H9 (cell line): ENCODE measurements around the gene WDFY3. TPM values are rescaled to one million over a fixed set of nuclear protein-coding genes. Genes with fewer than 3 reads are reported as not detected.
"Not testable (repeated sequence)": the region's sequence is repeated elsewhere in the genome, so short reads cannot be mapped to it uniquely, and the experiment has no call there.

Source experiments
- DNase-seq: peaks from one replicate; pipeline ENCODE4 v3.0.0-alpha.2; 2017
- H2AFZ ChIP-seq: one replicate; pipeline ENCODE4 v1.6.1; 2013; ENCODE audit warnings: mild to moderate bottlenecking, low read length, control low read depth, moderate library complexity
- H2AK5ac ChIP-seq: 2 replicates; pipeline ENCODE4 v1.6.1; 2013; ENCODE audit warnings: low read length, control low read depth, mixed read lengths; ENCODE audit not compliant: insufficient read length
- H2BK120ac ChIP-seq: one replicate; pipeline ENCODE4 v1.6.1; 2013; ENCODE audit warnings: low read depth, mild to moderate bottlenecking, low read length, control low read depth, inconsistent platforms; ENCODE audit not compliant: poor library complexity, severe bottlenecking
- H2BK12ac ChIP-seq: 2 replicates; pipeline ENCODE4 v1.6.1; 2013; ENCODE audit warnings: low read length, control low read depth, mixed read lengths, low read depth; ENCODE audit not compliant: insufficient read length
- H2BK15ac ChIP-seq: 2 replicates; pipeline ENCODE4 v1.6.1; 2013; ENCODE audit warnings: low read depth, low read length, control low read depth
- H2BK20ac ChIP-seq: one replicate; pipeline ENCODE4 v1.6.1; 2013; ENCODE audit warnings: low read depth, mild to moderate bottlenecking, low read length, control low read depth, inconsistent platforms; ENCODE audit not compliant: poor library complexity, severe bottlenecking
- H2BK5ac ChIP-seq: 2 replicates; pipeline ENCODE4 v1.6.1; 2013; ENCODE audit warnings: low read length, control low read depth, mixed read lengths; ENCODE audit not compliant: insufficient read length
- H3K14ac ChIP-seq: 2 replicates; pipeline ENCODE4 v1.6.1; 2013; ENCODE audit warnings: low read length, control low read depth; ENCODE audit not compliant: insufficient read depth
- H3K18ac ChIP-seq: 2 replicates; pipeline ENCODE4 v1.6.1; 2013; ENCODE audit warnings: low read depth, mild to moderate bottlenecking, mixed read lengths, low read length, control low read depth; ENCODE audit not compliant: insufficient read length
- H3K23ac ChIP-seq: 2 replicates; pipeline ENCODE4 v1.6.1; 2013; ENCODE audit warnings: low read length, control low read depth, mixed read lengths, low read depth; ENCODE audit not compliant: insufficient read length
- H3K23me2 ChIP-seq: 2 replicates; pipeline ENCODE4 v1.6.1; 2013; ENCODE audit warnings: low read depth, mild to moderate bottlenecking, mixed read lengths, low read length, control low read depth; ENCODE audit not compliant: insufficient read length, poor library complexity, severe bottlenecking
- H3K27ac ChIP-seq: 2 replicates; pipeline ENCODE4 v1.5.1; 2013; ENCODE audit warnings: low read length, control low read depth, mixed read lengths, low read depth; ENCODE audit not compliant: insufficient read length
- H3K27me3 ChIP-seq: 2 replicates; pipeline ENCODE4 v1.6.1; 2013; ENCODE audit warnings: low read length, control low read depth, inconsistent platforms; ENCODE audit not compliant: insufficient read depth
- H3K4ac ChIP-seq: 2 replicates; pipeline ENCODE4 v1.6.1; 2013; ENCODE audit warnings: low read depth, mild to moderate bottlenecking, control low read depth, inconsistent platforms, low read length, moderate library complexity
- H3K4me1 ChIP-seq: 2 replicates; pipeline ENCODE4 v1.6.1; 2013; ENCODE audit warnings: low read length, control low read depth, inconsistent platforms; ENCODE audit not compliant: insufficient read depth
- H3K4me2 ChIP-seq: 2 replicates; pipeline ENCODE4 v1.6.1; 2013; ENCODE audit warnings: low read length, control low read depth, mixed read lengths; ENCODE audit not compliant: insufficient read length, insufficient read depth
- H3K56ac ChIP-seq: 2 replicates; pipeline ENCODE4 v1.6.1; 2013; ENCODE audit warnings: low read depth, mild to moderate bottlenecking, mixed read lengths, low read length, control low read depth; ENCODE audit not compliant: insufficient read length
- H3K79me1 ChIP-seq: 2 replicates; pipeline ENCODE4 v1.6.1; 2013; ENCODE audit warnings: low read depth, mild to moderate bottlenecking, moderate library complexity, low read length, control low read depth, inconsistent platforms; ENCODE audit not compliant: insufficient read depth, poor library complexity, severe bottlenecking
- H3K79me2 ChIP-seq: 2 replicates; pipeline ENCODE4 v1.6.1; 2013; ENCODE audit warnings: low read length, control low read depth, inconsistent platforms; ENCODE audit not compliant: insufficient read depth
- H3K9ac ChIP-seq: 2 replicates; pipeline ENCODE4 v1.6.1; 2013; ENCODE audit warnings: low read length, control low read depth, mixed read lengths; ENCODE audit not compliant: insufficient read length; ENCODE audit errors: extremely low read depth
- H3K9me3 ChIP-seq: one replicate; pipeline ENCODE4 v1.6.1; 2013; ENCODE audit warnings: low read depth, low read length, inconsistent platforms; ENCODE audit not compliant: control insufficient read depth
- H3T11ph ChIP-seq: one replicate; pipeline ENCODE4 v1.6.1; 2013; ENCODE audit warnings: mild to moderate bottlenecking, low read length, control low read depth, inconsistent platforms
- H4K20me1 ChIP-seq: one replicate; pipeline ENCODE4 v1.6.1; 2013; ENCODE audit not compliant: control insufficient read depth, insufficient read length, insufficient read depth
- H4K5ac ChIP-seq: 2 replicates; pipeline ENCODE4 v1.6.1; 2013; ENCODE audit warnings: low read depth, mild to moderate bottlenecking, mixed read lengths, low read length, control low read depth; ENCODE audit not compliant: insufficient read length
- H4K8ac ChIP-seq: replicated peaks from 2 replicates; pipeline ENCODE4 v1.6.1; 2013; ENCODE audit warnings: low read length, control low read depth, mixed read lengths, low read depth; ENCODE audit not compliant: insufficient read length
- H4K91ac ChIP-seq: 2 replicates; pipeline ENCODE4 v1.6.1; 2013; ENCODE audit warnings: low read depth, mild to moderate bottlenecking, moderate library complexity, mixed read lengths, low read length, control low read depth; ENCODE audit not compliant: insufficient read length
- H3K27ac Mint-ChIP-seq, 3 experiments: 2 replicates in 2 of 3; 3 replicates in 1 of 3; pipeline ENCODE4 v1.8.0; 2020 to 2021; ENCODE audit warnings: mixed read lengths in 3 of 3, mild to moderate bottlenecking in 1 of 3, moderate library complexity in 1 of 3
- H3K27me3 Mint-ChIP-seq: 2 replicates; pipeline ENCODE4 v1.8.0; 2021; ENCODE audit warnings: low read depth, mild to moderate bottlenecking, moderate library complexity, mixed read lengths
- H3K36me3 Mint-ChIP-seq, 3 experiments: 2 replicates in 2 of 3; 3 replicates in 1 of 3; pipeline ENCODE4 v1.8.0; 2020 to 2021; ENCODE audit warnings: low read depth in 3 of 3, mixed read lengths in 3 of 3; ENCODE audit not compliant: insufficient read depth in 1 of 3
- H3K4me1 Mint-ChIP-seq, 2 experiments: 2 replicates each; pipeline ENCODE4 v1.8.0; 2020; ENCODE audit warnings: mixed read lengths in 2 of 2
- H3K4me3 Mint-ChIP-seq, 2 experiments: 2 replicates in 1 of 2; 3 replicates in 1 of 2; pipeline ENCODE4 v1.8.0; 2020 to 2021; ENCODE audit warnings: mild to moderate bottlenecking in 2 of 2, mixed read lengths in 2 of 2, moderate library complexity in 1 of 2
- H3K9me3 Mint-ChIP-seq, 2 experiments: 2 replicates in 1 of 2; 3 replicates in 1 of 2; pipeline ENCODE4 v1.8.0; 2020; ENCODE audit warnings: mild to moderate bottlenecking in 2 of 2, mixed read lengths in 2 of 2, moderate library complexity in 1 of 2
- WGBS: extraction: QIAGEN DNeasy Blood & Tissue Kit; methylation state at CpG from one replicate; pipeline ENCODE4 v1.1.7; 2013; ENCODE audit warnings: missing lambda C conversion rate, low lambda C conversion rate, mixed read lengths; ENCODE audit not compliant: insufficient read length; ENCODE audit errors: extremely low coverage; 5-methylcytosine and 5-hydroxymethylcytosine counted together
- total RNA-seq: library from RNA; stranded (reverse); gene quantifications from 2 replicates; pipeline ENCODE4 v1.2.1, GENCODE V29; 2021
- TF ChIP-seq, protein P1 (sequence below): fragments of 200-600 bp; sonication (generic); conservative IDR thresholded peaks from 3 replicates; pipeline ENCODE4 v1.8.0; 2021; ENCODE audit warnings: antibody characterized with exemption, mild to moderate bottlenecking

Gene WDFY3
- total RNA-seq, 1 experiment from 2014 or later = 54.6 TPM

DNA sequence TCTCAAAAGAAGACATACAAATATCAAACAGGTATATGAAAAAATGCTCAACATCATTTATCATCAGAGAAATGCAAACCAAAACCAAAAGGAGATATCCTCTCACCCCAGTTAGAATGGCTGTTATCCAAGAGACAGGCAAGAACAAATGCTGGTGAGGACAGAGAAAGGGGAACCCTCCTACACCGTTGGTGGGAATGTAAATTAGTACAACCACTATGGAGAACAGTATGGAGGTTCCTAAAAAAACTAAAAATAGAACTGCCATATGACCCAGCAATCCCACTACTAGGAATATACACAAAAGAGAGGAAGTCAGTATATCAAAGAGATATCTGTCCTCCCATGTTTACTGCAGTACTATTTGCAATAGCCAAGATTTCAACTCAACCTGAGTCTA lies 300.1 kb downstream of the WDFY3 start:
- H2BK5ac ChIP-seq = no peak overlapping the region
- H3K18ac ChIP-seq = no peak overlapping the region
- TF ChIP-seq, protein P1, sequence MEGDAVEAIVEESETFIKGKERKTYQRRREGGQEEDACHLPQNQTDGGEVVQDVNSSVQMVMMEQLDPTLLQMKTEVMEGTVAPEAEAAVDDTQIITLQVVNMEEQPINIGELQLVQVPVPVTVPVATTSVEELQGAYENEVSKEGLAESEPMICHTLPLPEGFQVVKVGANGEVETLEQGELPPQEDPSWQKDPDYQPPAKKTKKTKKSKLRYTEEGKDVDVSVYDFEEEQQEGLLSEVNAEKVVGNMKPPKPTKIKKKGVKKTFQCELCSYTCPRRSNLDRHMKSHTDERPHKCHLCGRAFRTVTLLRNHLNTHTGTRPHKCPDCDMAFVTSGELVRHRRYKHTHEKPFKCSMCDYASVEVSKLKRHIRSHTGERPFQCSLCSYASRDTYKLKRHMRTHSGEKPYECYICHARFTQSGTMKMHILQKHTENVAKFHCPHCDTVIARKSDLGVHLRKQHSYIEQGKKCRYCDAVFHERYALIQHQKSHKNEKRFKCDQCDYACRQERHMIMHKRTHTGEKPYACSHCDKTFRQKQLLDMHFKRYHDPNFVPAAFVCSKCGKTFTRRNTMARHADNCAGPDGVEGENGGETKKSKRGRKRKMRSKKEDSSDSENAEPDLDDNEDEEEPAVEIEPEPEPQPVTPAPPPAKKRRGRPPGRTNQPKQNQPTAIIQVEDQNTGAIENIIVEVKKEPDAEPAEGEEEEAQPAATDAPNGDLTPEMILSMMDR = no peak
- H3K4me1 Mint-ChIP-seq = peaks cover 0 to 2% of the 10 kb centered on the region in 2 experiments; a peak in 2 of 4 replicates
- H3K23me2 ChIP-seq = no peaks in the 10 kb centered on the region
- peaks cover 13% of the 10 kb centered on the region in 2 experiments; a peak in 4 of 5 replicates for H3K9me3 Mint-ChIP-seq
- no peak for DNase-seq
- no peaks in the 10 kb centered on the region for H3K79me1 ChIP-seq
- H4K20me1 ChIP-seq = no peaks in the 10 kb centered on the region
- no peak overlapping the region for H3K9ac ChIP-seq
- H3K4me3 Mint-ChIP-seq = no peak overlapping the region
- no peak overlapping the region for H3K56ac ChIP-seq
- H3K27ac Mint-ChIP-seq = no peak overlapping the region
- H2AK5ac ChIP-seq = no peak overlapping the region
- no CpG with 5 or more reads among the region's 1 CpG for WGBS
- no peaks in the 10 kb centered on the region; the same call in 1 of the 2 replicates for H3K4me1 ChIP-seq
- H3T11ph ChIP-seq = no peak overlapping the region
- H3K27ac ChIP-seq = no peak overlapping the region
- H3K4me2 ChIP-seq = no peak overlapping the region
- no peak overlapping the region for H4K5ac ChIP-seq
- no peaks in the 10 kb centered on the region for H3K9me3 ChIP-seq
- no peaks in the 10 kb centered on the region for H3K27me3 ChIP-seq
- peaks cover 25 to 35% (median 34%) of the 10 kb centered on the region in 3 experiments for H3K36me3 Mint-ChIP-seq
- no peak overlapping the region for H2BK20ac ChIP-seq
- no peak overlapping the region for H2BK15ac ChIP-seq
- no peak overlapping the region for H2BK120ac ChIP-seq
- no peak overlapping the region for H4K91ac ChIP-seq
- no peaks in the 10 kb centered on the region for H3K79me2 ChIP-seq
- H2AFZ ChIP-seq = no peak overlapping the region
- H3K23ac ChIP-seq = no peak overlapping the region
- no peak overlapping the region for H3K4ac ChIP-seq
- H2BK12ac ChIP-seq = no peak overlapping the region
- H4K8ac ChIP-seq = no peak overlapping the region
- no peak overlapping the region for H3K14ac ChIP-seq
- no peaks in the 10 kb centered on the region; the same call in 1 of the 2 replicates for H3K27me3 Mint-ChIP-seq

DNA sequence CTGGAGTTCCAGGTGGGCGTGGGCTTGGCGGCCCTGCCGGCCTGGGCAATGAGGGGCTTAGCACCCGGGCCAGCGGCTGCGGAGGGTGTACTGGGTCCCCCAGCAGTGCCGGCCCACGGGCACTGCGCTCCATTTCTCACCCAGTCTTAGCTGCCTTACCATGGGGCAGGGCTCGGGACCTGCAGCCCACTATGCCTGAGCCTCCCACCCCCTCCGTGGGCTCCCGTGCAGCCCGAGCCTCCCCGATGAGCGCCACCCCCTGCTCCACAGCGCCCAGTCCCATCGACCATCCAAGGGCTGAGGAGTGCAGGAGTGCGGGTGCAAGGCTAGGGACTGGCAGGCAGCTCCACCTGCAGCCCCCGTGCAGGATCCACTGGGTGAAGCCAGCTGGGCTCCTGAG lies 301.7 kb downstream of the WDFY3 start:
- not testable (repeated sequence) for H3K27me3 ChIP-seq, H3K23me2 ChIP-seq, H3K4me3 Mint-ChIP-seq, H3K79me1 ChIP-seq, H3K9me3 ChIP-seq, H2BK15ac ChIP-seq, H3K79me2 ChIP-seq, H3K27ac ChIP-seq, H4K5ac ChIP-seq, H2AFZ ChIP-seq, H3K4me1 ChIP-seq, H3K14ac ChIP-seq, H3K18ac ChIP-seq, H3K23ac ChIP-seq, H3K9ac ChIP-seq, H4K91ac ChIP-seq, H2BK5ac ChIP-seq, H4K20me1 ChIP-seq, H2BK20ac ChIP-seq, H2BK120ac ChIP-seq, H3K56ac ChIP-seq, H2AK5ac ChIP-seq, H3K27ac Mint-ChIP-seq, H3K27me3 Mint-ChIP-seq, H2BK12ac ChIP-seq, H3K4me2 ChIP-seq, DNase-seq, H3K4ac ChIP-seq, H3T11ph ChIP-seq, H4K8ac ChIP-seq
- Mint-ChIP-seq H3K4me1 (peaks cover 11 to 15% of the 10 kb centered on the region in 2 experiments), H3K9me3 (peaks cover 13 to 14% of the 10 kb centered on the region in 2 experiments; a peak in 4 of 5 replicates), H3K36me3 (peaks cover 25 to 40% (median 34%) of the 10 kb centered on the region in 3 experiments)
- no CpG with 5 or more reads among the region's 19 CpGs for WGBS
